IPS-20b (cell line): Measurements from ENCODE around the gene HOXB5.

Experiments
- H3K27ac ChIP-seq: one replicate; pipeline ENCODE4 v1.5.1; 2013; ENCODE audit warnings: low read length
- H3K27me3 ChIP-seq: 2 replicates; pipeline ENCODE4 v1.6.1; 2013; ENCODE audit warnings: mild to moderate bottlenecking, low read length, inconsistent platforms; ENCODE audit not compliant: insufficient read depth
- H3K36me3 ChIP-seq: 2 replicates; pipeline ENCODE4 v1.6.1; 2013; ENCODE audit warnings: low read depth, mild to moderate bottlenecking, inconsistent platforms, low read length, moderate library complexity; ENCODE audit not compliant: insufficient read depth
- H3K4me1 ChIP-seq: 2 replicates; pipeline ENCODE4 v1.6.1; 2013; ENCODE audit warnings: mild to moderate bottlenecking, control low read depth, inconsistent platforms, low read length, moderate library complexity; ENCODE audit not compliant: insufficient read depth
- H3K4me3 ChIP-seq: 2 replicates; pipeline ENCODE4 v1.5.1; 2013; ENCODE audit warnings: mild to moderate bottlenecking, low read length, inconsistent platforms
- H3K9ac ChIP-seq: 2 replicates; pipeline ENCODE4 v1.6.1; 2013; ENCODE audit warnings: low read depth, mild to moderate bottlenecking, inconsistent platforms, low read length, moderate library complexity
- H3K9me3 ChIP-seq: 2 replicates; pipeline ENCODE4 v1.6.1; 2013; ENCODE audit warnings: mild to moderate bottlenecking, low read depth, low read length, inconsistent platforms; ENCODE audit not compliant: insufficient read depth

HOXB5 gene

GRCh38 chr17:48611681-48612455 is 18.3 kb upstream of the HOXB5 start:
- Histone ChIP-seq H3K27me3 (peaks cover 100% of the 10 kb centered on the region), H3K27ac (no peak overlapping the region), H3K9ac (no peak overlapping the region)

GRCh38 chr17:48611213-48611612 is 17.6 kb upstream of the HOXB5 start:
- Histone ChIP-seq H3K36me3 (no peaks in the 10 kb centered on the region), H3K9ac (no peak overlapping the region), H3K27me3 (peaks cover 100% of the 10 kb centered on the region), H3K9me3 (peaks cover 7% of the 10 kb centered on the region; the same call in 1 of the 2 replicates), H3K4me3 (no peak overlapping the region), H3K27ac (no peak overlapping the region), H3K4me1 (no peaks in the 10 kb centered on the region)

More at GRCh38 chr17:48611681-48612455, 18.3 kb upstream of the HOXB5 start:
- Histone ChIP-seq H3K4me1 (no peaks in the 10 kb centered on the region), H3K36me3 (no peaks in the 10 kb centered on the region), H3K4me3 (no peak overlapping the region), H3K9me3 (peaks cover 8% of the 10 kb centered on the region; the same call in 1 of the 2 replicates)

GRCh38 chr17:48610282-48611211 is 17.0 kb upstream of the HOXB5 start, which contains the start of gene HOXB7:
Gene HOXB7 (minus strand): TSS chr17:48611017. CDS start chr17:48610918, 99 bp downstream.
- H3K27ac ChIP-seq: no peak within 1 kb of the TSS
- H3K9me3 ChIP-seq: peaks cover 7% of the 10 kb centered on the region; the same call in 1 of the 2 replicates
- H3K9ac ChIP-seq: no peak within 1 kb of the TSS
- peaks cover 100% of the 10 kb centered on the region for H3K27me3 ChIP-seq
- H3K4me3 ChIP-seq: peak within 1 kb of the TSS; percentile 36; the same call in 1 of the 2 replicates
- no peaks in the 10 kb centered on the region for H3K36me3 ChIP-seq
- no peaks in the 10 kb centered on the region for H3K4me1 ChIP-seq

- Histone ChIP-seq H3K4me1 (no peaks in the 10 kb centered on the region), H3K27ac (no peak overlapping the region), H3K4me3 (no peak overlapping the region), H3K9ac (no peak overlapping the region), H3K9me3 (peaks cover 7% of the 10 kb centered on the region; the same call in 1 of the 2 replicates), H3K27me3 (peaks cover 100% of the 10 kb centered on the region), H3K36me3 (no peaks in the 10 kb centered on the region)
Observed at GRCh38 chr17:48609759-48610281, 16.2 kb upstream of the HOXB5 start.

GRCh38 chr17:48609033-48609432 is 15.5 kb upstream of the HOXB5 start:
- Histone ChIP-seq H3K36me3 (no peaks in the 10 kb centered on the region), H3K9me3 (peaks cover 7% of the 10 kb centered on the region; the same call in 1 of the 2 replicates), H3K27ac (no peak overlapping the region), H3K27me3 (peaks cover 100% of the 10 kb centered on the region), H3K4me3 (no peak overlapping the region), H3K4me1 (no peaks in the 10 kb centered on the region), H3K9ac (no peak overlapping the region)

- no peak overlapping the region for H3K4me3 ChIP-seq
- no peak overlapping the region for H3K27ac ChIP-seq
- H3K9ac ChIP-seq: no peak overlapping the region
- no peaks in the 10 kb centered on the region for H3K4me1 ChIP-seq
- no peaks in the 10 kb centered on the region for H3K36me3 ChIP-seq
- peaks cover 100% of the 10 kb centered on the region for H3K27me3 ChIP-seq
- H3K9me3 ChIP-seq: peaks cover 7% of the 10 kb centered on the region; the same call in 1 of the 2 replicates
Observed at GRCh38 chr17:48608494-48608834, 14.9 kb upstream of the HOXB5 start.

- H3K9me3 ChIP-seq: peaks cover 7% of the 10 kb centered on the region; the same call in 1 of the 2 replicates
- peaks cover 100% of the 10 kb centered on the region for H3K27me3 ChIP-seq
- H3K4me3 ChIP-seq: no peak overlapping the region
- H3K36me3 ChIP-seq: no peaks in the 10 kb centered on the region
- H3K4me1 ChIP-seq: no peaks in the 10 kb centered on the region
- H3K9ac ChIP-seq: no peak overlapping the region
- H3K27ac ChIP-seq: no peak overlapping the region
Observed at GRCh38 chr17:48606892-48607614, 13.5 kb upstream of the HOXB5 start.

GRCh38 chr17:48605991-48606891 is 12.7 kb upstream of the HOXB5 start:
- H3K9me3 ChIP-seq: peaks cover 7% of the 10 kb centered on the region; the same call in 1 of the 2 replicates
- H3K27me3 ChIP-seq: peaks cover 100% of the 10 kb centered on the region
- no peak overlapping the region for H3K9ac ChIP-seq
- H3K4me3 ChIP-seq: no peak overlapping the region
- H3K27ac ChIP-seq: no peak overlapping the region
- no peaks in the 10 kb centered on the region for H3K4me1 ChIP-seq
- no peaks in the 10 kb centered on the region for H3K36me3 ChIP-seq

- Histone ChIP-seq H3K9me3 (peaks cover 7% of the 10 kb centered on the region; the same call in 1 of the 2 replicates), H3K36me3 (no peaks in the 10 kb centered on the region), H3K9ac (no peak overlapping the region), H3K27ac (no peak overlapping the region), H3K27me3 (peaks cover 100% of the 10 kb centered on the region), H3K4me3 (no peak overlapping the region), H3K4me1 (no peaks in the 10 kb centered on the region)
Observed at GRCh38 chr17:48605409-48605919, 11.9 kb upstream of the HOXB5 start.

GRCh38 chr17:48604770-48605329 is 11.3 kb upstream of the HOXB5 start, which contains the start of gene HOXB6:
Gene HOXB6 (minus strand): TSS chr17:48604986. CDS start chr17:48598150, 6,836 bp downstream.
- no peaks in the 10 kb centered on the region for H3K4me1 ChIP-seq
- no peak within 1 kb of the TSS for H3K9ac ChIP-seq
- H3K4me3 ChIP-seq: no peak within 1 kb of the TSS

More at GRCh38 chr17:48604770-48605329, 11.3 kb upstream of the HOXB5 start, which contains the start of gene HOXB6:
- no peak within 1 kb of the TSS for H3K27ac ChIP-seq
- peaks cover 100% of the 10 kb centered on the region for H3K27me3 ChIP-seq
- peaks cover 7% of the 10 kb centered on the region; the same call in 1 of the 2 replicates for H3K9me3 ChIP-seq
- no peaks in the 10 kb centered on the region for H3K36me3 ChIP-seq
